K562 (cell line): Measurements from ENCODE around the gene EPX. TPM values are rescaled to one million over a fixed set of nuclear protein-coding genes. Genes with fewer than 3 reads are reported as not detected.

Source experiments
- MGA ChIP-seq: fragments of 450-650 bp; IDR thresholded peaks from 2 replicates; pipeline ENCODE4 v1.6.1; 2016; ENCODE audit warnings: mild to moderate bottlenecking, moderate library complexity
- PHF21A ChIP-seq: fragments of 450-650 bp; IDR thresholded peaks from 2 replicates; pipeline ENCODE4 v1.6.1; 2017; ENCODE audit warnings: low read depth, borderline replicate concordance
- polyA plus RNA-seq, 8 experiments: library from polyadenylated mRNA; depleted of rRNA in 4 of 8; stranded (reverse) in 5 of 8; unstranded in 3 of 8; fragments of >200 nt; fragmentation: Nextera tagmentation in 2 of 8; fragmentation: Illumina TruSeq in 1 of 8; extraction: Ambion mirVana in 2 of 8; extraction: Trizol in 1 of 8; gene quantifications; 2 replicates each; pipeline versions ENCODE4 v1.2.1 to v1.2.3, GENCODE V29; 2011 to 2014; ENCODE audit warnings: inconsistent platforms in 1 of 8, missing spikeins in 1 of 8
- total RNA-seq, 7 experiments: library from RNA; depleted of rRNA in 6 of 7; stranded (reverse); fragments of >200 nt in 6 of 7; fragmentation: Illumina TruSeq in 2 of 7; extraction: Trizol in 2 of 7; gene quantifications; 2 replicates each; pipeline versions ENCODE4 v1.2.1 to v1.2.3, GENCODE V29; 2011 to 2021; ENCODE audit warnings: low replicate concordance in 1 of 7

EPX gene
- total and polyA plus RNA-seq, 9 of the 15 experiments (the other 6 are each of a cell fraction or from before 2014, with no cell fraction given): 0.07 to 0.33 (median 0.19) TPM; not detected in 3

- no peak for TF ChIP-seq MGA
- no peak for TF ChIP-seq PHF21A
- TF ChIP-seq, all 486 proteins: peak for 0
Measured at GRCh38 chr17:58239987-58240386, 47.5 kb downstream of the EPX start (continued).
